Ecto neural progenitor cell (in vitro differentiated cells): ENCODE results near the gene PER1.

Experiments used
- DNase-seq: peaks from one replicate; pipeline ENCODE4 v3.0.0-alpha.2; 2018; ENCODE audit warnings: low spot score

The PER1 gene, protein sequence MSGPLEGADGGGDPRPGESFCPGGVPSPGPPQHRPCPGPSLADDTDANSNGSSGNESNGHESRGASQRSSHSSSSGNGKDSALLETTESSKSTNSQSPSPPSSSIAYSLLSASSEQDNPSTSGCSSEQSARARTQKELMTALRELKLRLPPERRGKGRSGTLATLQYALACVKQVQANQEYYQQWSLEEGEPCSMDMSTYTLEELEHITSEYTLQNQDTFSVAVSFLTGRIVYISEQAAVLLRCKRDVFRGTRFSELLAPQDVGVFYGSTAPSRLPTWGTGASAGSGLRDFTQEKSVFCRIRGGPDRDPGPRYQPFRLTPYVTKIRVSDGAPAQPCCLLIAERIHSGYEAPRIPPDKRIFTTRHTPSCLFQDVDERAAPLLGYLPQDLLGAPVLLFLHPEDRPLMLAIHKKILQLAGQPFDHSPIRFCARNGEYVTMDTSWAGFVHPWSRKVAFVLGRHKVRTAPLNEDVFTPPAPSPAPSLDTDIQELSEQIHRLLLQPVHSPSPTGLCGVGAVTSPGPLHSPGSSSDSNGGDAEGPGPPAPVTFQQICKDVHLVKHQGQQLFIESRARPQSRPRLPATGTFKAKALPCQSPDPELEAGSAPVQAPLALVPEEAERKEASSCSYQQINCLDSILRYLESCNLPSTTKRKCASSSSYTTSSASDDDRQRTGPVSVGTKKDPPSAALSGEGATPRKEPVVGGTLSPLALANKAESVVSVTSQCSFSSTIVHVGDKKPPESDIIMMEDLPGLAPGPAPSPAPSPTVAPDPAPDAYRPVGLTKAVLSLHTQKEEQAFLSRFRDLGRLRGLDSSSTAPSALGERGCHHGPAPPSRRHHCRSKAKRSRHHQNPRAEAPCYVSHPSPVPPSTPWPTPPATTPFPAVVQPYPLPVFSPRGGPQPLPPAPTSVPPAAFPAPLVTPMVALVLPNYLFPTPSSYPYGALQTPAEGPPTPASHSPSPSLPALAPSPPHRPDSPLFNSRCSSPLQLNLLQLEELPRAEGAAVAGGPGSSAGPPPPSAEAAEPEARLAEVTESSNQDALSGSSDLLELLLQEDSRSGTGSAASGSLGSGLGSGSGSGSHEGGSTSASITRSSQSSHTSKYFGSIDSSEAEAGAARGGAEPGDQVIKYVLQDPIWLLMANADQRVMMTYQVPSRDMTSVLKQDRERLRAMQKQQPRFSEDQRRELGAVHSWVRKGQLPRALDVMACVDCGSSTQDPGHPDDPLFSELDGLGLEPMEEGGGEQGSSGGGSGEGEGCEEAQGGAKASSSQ (N-terminal part only)

DNA sequence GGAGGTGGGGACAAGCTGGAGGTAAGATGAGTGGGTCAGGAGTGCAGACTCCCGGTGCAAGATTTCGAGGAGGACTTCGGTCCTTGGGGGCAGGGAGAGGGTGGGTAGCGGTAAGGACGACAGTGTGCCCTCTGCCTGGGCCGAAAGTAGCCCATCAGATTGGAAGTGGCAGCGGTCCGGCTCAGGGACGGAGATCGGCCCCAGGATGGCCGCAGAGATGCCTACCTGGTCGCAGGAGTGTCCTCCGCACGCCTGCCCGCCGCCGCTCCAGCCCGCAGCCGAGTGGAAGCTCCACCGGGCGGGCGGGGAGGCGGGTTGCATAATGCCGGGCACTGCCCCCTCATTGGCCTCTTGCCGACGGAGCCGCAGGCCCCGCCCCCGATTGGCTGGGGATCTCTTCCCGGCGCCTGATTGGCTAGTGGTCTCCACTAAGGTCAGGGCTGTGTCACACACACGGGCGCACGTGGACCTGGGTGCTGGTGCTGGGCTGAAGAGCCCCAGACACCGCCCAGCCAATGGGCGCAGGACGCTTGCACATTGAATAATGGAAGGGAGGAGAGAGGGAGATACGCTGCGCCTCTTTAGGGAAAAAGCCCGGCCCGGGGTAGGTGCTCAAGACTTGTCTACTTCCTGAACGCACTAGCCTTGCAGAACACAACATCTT is at the start of gene PER1:
Gene PER1 (minus strand): TSS at position 293 of the 664 bp plus-strand sequence. CDS start 1,698 bp downstream, outside the sequence.
- peak; percentile 98 for DNase-seq

DNA sequence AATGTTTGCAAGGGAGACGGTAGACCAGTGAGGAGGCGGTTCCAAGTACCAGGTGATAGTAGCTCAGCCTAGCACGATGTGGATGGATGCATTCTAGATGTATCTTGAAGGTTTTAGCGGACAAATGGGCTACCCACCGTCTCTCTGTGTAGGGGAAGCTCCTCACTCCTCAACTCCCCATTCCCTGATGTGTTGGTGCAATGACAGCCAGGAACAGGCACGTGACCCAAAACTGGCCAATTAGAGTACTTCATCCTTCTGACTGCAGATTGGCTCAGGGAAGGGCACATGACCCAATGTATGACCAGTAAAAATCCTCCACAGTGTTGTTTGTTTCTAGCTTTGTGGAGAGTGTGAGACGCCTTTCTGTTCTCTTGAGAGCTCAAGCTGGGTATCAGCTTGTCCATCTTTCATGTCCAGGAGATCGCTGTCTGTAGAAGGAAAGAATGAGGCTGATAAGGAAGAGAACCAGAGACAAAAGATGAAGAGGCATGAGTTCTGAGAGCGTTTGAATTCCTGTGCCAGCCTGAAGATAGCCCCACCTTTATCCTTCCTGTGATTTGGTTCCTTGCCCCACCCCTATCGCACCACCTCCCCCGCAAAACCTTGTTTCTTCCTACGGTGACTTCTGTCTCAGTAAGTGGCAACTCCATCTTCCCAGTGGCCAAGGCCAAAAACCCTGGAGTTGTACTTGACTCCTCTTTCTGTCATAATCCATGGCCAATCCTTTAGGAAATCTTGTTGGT is 40.0 kb upstream of the PER1 start:
- DNase-seq, result peak; percentile 93

DNA sequence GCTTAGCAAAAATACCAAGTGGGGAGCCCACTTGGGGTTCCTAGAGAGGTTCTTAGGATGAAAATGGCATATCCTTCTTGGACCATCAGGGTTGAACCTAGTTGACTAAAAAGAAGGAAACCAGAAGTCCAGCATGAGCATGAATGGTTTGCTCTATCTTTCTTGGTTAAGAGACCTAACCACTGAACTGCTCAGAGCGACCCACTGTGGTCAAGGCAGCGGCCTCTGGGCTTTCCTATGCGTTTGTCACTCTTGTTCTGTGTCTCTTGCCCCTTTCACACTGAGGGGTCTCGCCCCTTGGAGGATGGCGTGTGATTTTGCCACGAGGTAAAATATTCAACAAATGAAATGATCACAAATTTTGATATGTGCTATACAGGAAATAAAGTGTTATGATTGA is 38.3 kb upstream of the PER1 start:
- no peak for DNase-seq

DNA sequence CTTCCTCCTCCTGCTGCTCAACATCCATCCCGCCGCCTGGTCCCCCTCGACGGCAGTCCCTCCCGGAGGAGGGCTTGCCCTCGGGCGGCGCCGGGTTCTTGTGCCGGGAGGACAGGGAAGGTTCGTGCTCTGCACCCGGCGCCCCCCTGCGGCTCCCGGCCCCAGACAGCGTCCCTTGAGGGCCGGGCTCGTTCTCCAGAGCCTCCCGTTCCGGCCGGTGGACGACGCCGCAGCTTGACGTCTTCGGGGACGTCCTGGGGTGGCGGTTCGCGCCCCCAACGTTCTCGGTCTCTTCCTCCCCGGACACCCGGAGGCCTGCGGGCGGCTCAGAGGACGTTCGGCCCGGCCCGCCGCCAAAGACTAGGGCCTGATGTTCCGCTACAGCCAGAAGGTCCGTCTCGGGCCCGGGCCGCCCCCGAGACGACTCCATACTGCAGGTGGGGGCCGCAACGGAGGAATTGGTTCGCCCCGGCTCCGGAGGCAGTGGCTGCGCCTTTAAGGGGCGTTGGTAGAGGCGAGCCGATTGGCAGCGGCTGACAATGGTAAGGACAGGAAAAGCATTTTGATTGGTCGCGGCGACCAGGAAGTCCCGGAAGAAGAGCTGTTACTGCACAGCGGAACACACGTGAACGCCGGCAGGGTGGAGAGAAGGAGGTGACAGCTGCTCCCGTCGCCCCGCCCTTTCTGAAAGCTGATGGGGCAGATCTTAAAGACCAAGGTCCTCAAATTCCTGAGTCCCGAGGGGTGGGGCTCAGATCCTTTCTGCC is 37.7 kb upstream of the PER1 start, which contains the start of gene BORCS6:
Gene BORCS6 (minus strand): TSS at position 470 of the 767 bp plus-strand sequence. CDS start 40 bp downstream, at position 430.
- peak; percentile 98 for DNase-seq

DNA sequence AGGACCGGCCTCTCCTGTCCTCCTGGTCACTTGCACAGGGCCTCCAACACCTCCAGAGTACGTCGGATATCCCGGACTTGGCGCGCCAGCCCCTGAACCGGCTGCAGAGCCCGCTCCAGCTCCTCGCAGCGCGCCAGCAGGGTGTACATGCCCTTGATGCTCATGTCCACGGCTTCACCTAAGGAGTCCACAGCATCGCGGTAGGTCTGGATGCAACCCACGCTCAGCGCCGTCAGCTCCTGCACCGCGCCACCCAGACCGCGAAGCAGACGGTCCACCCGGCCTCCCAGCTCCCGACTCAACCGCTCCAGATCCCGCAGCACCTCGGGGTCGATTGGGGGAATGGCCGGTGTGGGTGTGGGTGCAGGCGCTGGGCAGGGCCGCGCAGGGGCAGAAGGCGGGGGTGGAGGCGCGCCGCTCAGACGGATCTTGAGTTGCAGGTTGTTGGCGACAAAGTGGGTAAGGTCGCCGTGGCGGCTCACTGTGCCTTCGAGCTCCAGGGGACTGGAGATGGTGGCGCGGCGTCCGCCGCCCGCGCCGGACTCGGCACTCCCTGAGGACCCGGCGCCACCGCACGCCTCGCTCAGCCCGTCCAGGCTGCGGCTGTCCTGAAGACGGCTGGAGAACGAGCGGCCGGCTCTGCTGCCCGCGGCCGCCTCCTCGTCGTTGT is 37.0 kb upstream of the PER1 start:
- peak; percentile 73 for DNase-seq

DNA sequence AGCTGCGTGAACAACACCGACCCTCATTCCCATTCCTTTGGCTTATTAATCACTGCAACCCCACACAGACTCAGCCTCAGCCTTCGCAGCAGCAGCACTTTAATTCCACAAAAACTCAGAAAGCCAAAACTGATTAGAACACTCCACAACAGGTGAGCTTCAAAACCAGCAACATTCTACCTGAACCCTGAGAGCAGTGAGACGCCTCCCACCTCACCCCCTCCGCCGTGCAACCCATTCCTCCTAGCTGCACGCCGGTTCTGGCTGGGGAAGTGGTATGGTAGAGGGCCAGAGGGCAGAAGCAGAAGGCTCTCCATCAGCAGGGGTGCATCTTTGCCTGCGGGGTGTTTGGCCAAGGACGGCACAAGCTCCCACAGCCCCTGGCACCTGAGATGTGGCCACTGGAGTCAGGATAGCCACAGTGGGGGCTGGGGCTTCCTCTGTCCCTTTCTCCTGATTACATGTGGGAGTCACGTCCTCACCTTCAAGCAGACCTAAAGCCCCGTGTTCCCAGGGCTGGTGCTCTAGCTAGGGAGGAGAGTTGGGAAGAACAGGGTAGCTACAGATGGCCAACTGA is 36.1 kb upstream of the PER1 start:
- no peak for DNase-seq

DNA sequence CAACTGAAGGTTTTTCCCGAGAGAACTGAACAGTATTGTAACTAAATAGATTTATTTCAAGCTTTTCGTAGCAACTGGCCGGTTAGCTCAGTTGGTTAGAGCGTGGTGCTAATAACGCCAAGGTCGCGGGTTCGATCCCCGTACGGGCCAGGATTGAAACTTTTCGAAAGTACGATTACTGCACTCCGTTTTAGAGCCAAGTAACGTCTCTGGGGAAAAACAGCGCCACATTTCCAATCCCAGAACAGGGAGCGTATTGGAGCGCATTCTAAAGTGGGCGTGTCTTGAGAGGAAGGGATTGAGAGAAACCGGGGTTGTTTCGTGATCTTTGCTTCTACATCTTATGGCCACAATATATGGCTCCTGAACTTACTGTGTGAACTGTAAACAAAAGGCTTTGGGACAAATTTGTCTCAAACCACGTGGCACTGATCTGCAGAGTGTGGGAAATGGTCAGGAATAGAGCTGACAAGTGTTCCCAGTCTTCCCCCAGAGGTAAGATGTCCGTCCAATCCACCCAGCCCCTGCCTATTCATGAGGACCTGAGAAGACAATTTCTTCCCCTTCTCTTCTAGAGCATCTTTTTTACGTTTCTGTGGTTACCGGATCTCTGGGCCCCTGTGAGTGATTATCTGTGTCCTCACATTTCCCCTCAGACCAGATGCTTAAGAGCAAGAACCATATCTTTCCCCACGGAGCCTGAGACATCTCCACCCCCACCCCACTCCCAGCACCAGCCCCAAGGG is 35.5 kb upstream of the PER1 start:
- DNase-seq, result peak; percentile 98

DNA sequence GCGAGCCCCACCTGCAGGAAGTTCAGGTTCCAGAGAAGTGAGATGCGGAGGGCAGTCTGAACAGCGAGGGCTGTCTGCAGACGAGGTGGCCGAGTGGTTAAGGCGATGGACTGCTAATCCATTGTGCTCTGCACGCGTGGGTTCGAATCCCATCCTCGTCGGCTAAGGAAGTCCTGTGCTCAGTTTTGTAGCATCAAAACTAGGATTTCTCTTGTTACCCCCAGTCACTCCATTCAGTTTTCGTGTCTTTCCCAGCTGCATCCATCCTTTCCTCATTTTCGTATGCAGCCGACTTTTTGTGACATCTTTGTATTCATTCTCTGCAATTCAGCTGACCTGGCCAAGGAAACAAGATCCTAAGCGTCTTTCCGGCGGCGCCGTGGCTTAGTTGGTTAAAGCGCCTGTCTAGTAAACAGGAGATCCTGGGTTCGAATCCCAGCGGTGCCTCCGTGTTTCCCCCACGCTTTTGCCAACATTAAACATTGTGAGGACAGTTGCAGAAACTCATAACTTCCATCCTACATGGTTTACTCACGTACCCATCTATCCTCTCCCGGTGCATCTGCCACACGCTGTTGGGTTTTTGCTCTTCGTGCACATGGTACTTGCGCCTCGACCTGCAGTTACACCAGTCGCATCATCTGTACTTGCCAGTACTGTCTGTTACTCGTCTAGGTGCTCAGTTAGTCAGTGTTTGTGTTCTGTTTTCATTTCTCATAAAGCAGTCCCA is 34.7 kb upstream of the PER1 start:
- DNase-seq, result peak; percentile 99

DNA sequence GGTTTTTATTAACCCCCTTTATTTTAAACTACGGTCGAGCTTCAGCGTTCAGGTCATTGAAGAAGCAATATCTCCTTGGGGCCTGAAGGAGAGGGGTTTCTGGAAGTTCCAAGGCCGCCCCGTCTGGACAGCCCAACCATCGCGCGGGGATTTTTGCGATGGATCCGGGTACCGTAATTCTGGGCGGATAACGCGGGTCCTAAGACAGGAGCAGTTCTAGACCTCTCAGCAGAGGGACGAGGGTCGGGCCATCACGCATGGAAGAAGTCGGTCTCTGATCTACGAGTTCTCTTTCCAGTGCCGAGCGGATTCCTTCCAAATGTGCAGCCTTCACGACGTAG is 34.2 kb upstream of the PER1 start:
- DNase-seq, result no peak

DNA sequence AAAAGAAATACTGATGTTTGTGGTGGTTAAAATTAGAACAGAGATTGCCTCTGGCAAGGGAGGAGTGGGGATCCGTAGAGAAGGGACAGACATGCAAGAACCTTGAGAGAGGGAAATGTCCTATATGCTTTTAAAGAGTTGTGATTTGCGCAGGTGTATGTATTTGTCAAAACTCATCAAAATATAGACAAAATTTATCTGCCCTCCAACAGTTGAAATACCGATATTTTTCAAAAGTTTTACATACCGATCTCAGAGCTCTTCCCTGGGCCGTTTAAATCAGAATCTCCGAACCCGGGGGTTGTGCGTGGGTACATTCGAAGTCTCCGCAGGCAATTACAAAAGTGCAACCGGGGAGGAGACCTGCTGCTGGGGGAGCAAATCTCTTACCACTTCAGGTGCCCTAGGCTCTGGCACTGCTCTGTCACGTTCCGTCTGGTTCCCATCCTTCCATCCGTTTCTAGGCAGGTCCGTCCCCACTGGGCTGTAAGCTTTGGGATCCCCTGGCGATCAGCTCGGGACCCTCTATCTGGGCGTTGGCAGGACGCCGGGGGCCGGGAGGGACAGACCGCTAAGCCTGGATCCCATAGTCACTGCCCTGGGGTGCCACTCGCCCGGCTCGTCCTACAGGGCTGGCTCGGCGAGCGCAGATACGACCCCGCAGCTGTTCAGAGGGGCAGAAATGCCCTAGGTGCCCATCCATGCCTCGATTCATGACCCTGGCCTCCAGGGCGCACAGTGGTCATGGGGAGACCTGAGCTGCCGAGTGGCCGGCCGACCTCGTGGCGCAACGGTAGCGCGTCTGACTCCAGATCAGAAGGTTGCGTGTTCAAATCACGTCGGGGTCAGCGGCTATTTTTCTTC is 33.6 kb upstream of the PER1 start:
- DNase-seq, result peak; percentile 100

DNA sequence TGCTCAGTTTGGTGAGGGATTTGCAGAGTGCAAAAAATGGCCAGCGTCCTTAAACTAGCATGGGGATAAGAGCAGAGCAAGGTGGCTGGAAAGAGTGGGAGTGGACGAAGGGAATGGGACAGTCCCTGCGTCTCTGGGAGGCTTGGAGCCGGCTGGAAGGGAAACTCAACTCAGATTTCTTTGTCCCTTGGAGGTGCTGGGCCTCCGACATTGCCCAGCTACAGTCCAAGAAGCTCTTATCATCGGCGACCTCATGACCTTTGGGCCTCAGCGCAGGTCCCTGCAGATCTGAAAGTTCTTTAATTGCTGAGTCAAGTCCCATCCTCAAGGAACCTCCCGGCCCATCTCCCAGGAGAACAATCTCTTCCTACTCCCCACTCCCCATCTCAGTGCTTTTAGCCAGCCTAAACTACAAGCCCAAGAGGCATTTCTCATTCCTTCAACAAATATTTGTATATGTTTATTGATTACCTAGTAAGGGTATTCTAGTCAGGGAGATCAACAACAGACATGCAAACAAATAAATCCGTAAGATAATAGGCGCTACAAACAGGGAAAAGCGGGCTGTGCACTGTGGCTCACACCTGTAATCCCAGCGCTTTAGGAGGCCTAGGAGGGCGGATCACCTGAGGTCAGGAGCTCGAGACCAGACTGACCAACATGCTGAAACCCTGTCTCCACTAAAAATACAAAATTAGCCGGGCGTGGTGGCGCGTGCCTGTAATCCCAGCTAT is 25.0 kb upstream of the PER1 start:
- no peak for DNase-seq

DNA sequence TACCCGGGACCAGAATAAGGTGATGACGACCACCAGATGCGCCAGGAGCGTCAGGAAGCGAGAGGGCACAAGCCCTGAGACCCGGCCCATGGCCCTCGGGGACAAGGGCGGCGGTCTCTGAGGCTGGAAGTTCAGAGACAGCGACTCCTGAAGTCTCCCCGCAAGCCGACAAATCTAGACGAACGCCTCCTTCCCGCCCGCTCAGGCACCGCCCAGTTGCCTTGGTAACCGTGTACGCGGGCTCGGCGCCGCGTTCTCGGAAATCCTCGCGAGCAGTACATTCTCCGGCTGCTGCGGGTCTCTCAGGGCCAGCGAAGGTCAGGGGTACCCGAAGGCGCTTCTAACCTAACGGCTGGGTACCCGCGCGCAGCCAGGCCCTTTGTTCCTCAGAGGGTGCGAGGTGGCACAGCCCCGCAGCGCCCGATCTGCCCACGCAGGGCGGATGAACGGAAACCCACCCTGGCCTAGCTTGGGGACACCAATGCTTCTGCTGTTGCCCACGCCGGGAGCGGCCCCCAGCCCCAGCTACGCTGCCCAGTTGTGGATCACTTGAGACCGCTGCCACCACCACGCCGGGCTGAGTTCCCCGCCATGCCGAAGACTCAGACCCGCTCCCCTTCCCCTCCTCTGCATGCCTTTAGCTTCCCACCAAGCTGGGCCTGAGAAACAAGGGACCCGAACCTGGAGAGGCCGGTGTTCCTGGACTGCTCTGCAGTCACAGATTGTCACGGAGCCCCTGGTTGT is 24.2 kb upstream of the PER1 start, which contains the start of gene TMEM107:
Gene TMEM107 (minus strand): TSS at position 184 of the 744 bp plus-strand sequence. CDS start 94 bp downstream, at position 90.
- DNase-seq, result peak; percentile 97

DNA sequence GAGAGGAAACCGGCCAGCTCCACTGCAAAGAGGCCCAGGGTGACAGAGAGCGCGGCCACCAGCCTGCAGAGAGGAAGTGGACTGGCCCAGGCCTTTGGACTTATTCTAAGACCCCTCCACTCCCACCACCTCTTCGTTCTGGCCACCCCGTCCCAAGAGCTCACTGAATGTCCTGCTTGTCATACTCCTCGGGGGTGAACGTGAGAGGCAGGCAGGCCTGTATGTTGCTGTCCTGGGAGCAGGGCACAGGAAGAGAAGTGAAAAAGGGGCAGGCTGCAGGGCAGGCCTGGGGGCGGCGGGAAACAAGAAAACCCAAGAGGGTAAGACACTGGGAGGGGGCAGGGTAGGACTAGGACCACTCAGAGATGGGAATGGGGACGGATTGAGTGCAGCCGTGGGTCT is 23.6 kb upstream of the PER1 start:
- peak; percentile 67 for DNase-seq

DNA sequence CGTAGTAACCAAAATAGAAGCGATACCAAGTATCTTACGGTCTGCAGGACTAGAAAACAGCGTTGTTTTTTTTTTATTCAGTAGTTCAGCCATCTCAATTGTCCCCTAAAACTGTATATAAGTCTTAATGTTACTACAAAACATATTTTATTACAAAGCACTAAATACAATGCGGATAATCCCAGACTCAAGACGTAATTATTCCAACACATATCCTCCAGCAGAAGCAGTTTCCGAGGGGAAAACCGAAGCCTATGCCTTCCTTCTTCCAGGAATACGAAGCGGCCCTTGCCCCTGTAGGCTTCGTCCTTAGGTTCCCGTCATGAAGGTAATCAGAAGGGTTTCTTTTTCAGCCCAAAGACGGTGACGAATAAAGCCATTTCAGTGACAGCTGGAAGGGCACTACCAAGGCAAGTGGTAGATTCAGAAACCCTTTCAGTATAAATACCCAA is 21.7 kb upstream of the PER1 start:
- DNase-seq, result no peak
